A549 (cell line): ENCODE results near the gene SMURF1. TPM values are rescaled to one million over a fixed set of nuclear protein-coding genes. Genes with fewer than 3 reads are reported as not detected.

Experiments
- ATAC-seq, 2 experiments: fragments of 200-7000 bp in 1 of 2; fragments of >200 bp in 1 of 2; cut with Nextera tagmentation in 1 of 2; cut with Tn5 transposase in 1 of 2; 3 replicates each; pipeline versions ENCODE4 v1.8.0 to v1.9.1; 2018 to 2020; ENCODE audit warnings: mild to moderate bottlenecking in 1 of 2, moderate library complexity in 1 of 2
- CTCF ChIA-PET: fragments of 300-600 bp; sonication (Branson Sonifier 250); formaldehyde crosslinking; extraction: SDS; loops from one replicate; lab custom pipeline; 2021; ENCODE audit warnings: antibody characterized with exemption, inconsistent platforms; lab: Yijun Ruan, JAX
- POLR2A ChIA-PET: fragments of 350-600 bp; formaldehyde crosslinking; extraction: SDS; loops from one replicate; lab custom pipeline; 2021; ENCODE audit warnings: antibody characterized with exemption, inconsistent platforms; lab: Yijun Ruan, JAX
- DNase-seq, 2 experiments: peaks; one replicate each; pipeline versions ENCODE4 v3.0.0 to v3.0.0-alpha.2; 2011 to 2016; ENCODE audit warnings: low read depth in 1 of 2, low spot score in 1 of 2
- FAIRE-seq: peaks from 2 replicates; lab custom pipeline; 2011; peaks lifted over from hg19 to GRCh38; lab: Jason Lieb, UNC
- H3K27ac ChIP-seq, 2 experiments: fragments of >200 bp; sonication (Bioruptor Twin); formaldehyde crosslinking; 3 replicates each; pipeline ENCODE4 v1.5.1; 2016 to 2017
- H3K4me1 ChIP-seq: fragments of >200 bp; sonication (Bioruptor Twin); formaldehyde crosslinking; 3 replicates; pipeline ENCODE4 v1.6.1; 2016
- H3K4me2 ChIP-seq: fragments of >200 bp; sonication (Bioruptor Twin); formaldehyde crosslinking; 3 replicates; pipeline ENCODE4 v1.6.1; 2016
- H3K4me3 ChIP-seq: fragments of >200 bp; sonication (Bioruptor Twin); formaldehyde crosslinking; 3 replicates; pipeline ENCODE4 v1.5.1; 2016
- H3K9me3 ChIP-seq: fragments of >200 bp; sonication (Bioruptor Twin); formaldehyde crosslinking; 3 replicates; pipeline ENCODE4 v1.6.1; 2016
- BHLHE40 ChIP-seq: IDR thresholded peaks from 2 replicates; pipeline ENCODE4 v1.6.1; 2012; ENCODE audit warnings: low read depth, low read length, inconsistent platforms
- CBX2 ChIP-seq: fragments of 200-600 bp; sonication (generic); IDR thresholded peaks from 2 replicates; pipeline ENCODE4 v1.6.1; 2016; ENCODE audit warnings: low read depth, mild to moderate bottlenecking, borderline replicate concordance
- CBX8 ChIP-seq: fragments of 200-600 bp; sonication (generic); IDR thresholded peaks from 2 replicates; pipeline ENCODE4 v1.6.1; 2016
- CEBPB ChIP-seq, 2 experiments: fragments of >200 bp in 1 of 2; sonication (Bioruptor Twin) in 1 of 2; formaldehyde crosslinking in 1 of 2; IDR thresholded peaks; 2 replicates each; pipeline ENCODE4 v1.6.1; 2012 to 2016
- CHD4 ChIP-seq: fragments of 200-600 bp; sonication (generic); IDR thresholded peaks from 2 replicates; pipeline ENCODE4 v1.6.1; 2016; ENCODE audit warnings: antibody characterized with exemption, mild to moderate bottlenecking, borderline replicate concordance
- EHF ChIP-seq: fragments of 250-450 bp; sonication (Bioruptor Pico); IDR thresholded peaks from 2 replicates; pipeline ENCODE4 v1.5.0; 2020; ENCODE audit warnings: mild to moderate bottlenecking
- EHMT2 ChIP-seq: fragments of 200-600 bp; sonication (generic); IDR thresholded peaks from 2 replicates; pipeline ENCODE4 v1.6.1; 2016; ENCODE audit warnings: antibody characterized with exemption, low read depth, mild to moderate bottlenecking, moderate library complexity
- EP300 ChIP-seq, 2 experiments: fragments of >200 bp; sonication (Bioruptor Twin); formaldehyde crosslinking; IDR thresholded peaks; 2 replicates in 1 of 2; 3 replicates in 1 of 2; pipeline ENCODE4 v1.6.1; 2016 to 2017
- FOXS1 ChIP-seq: fragments of 250-450 bp; sonication (Bioruptor Pico); IDR thresholded peaks from 2 replicates; pipeline ENCODE4 v1.5.0; 2020; ENCODE audit warnings: mild to moderate bottlenecking, moderate library complexity
- HDAC2 ChIP-seq: fragments of 200-600 bp; sonication (generic); IDR thresholded peaks from 2 replicates; pipeline ENCODE4 v1.6.1; 2016
- HES2 ChIP-seq: fragments of >200 bp; sonication (Bioruptor Twin); formaldehyde crosslinking; IDR thresholded peaks from 2 replicates; pipeline ENCODE4 v1.6.1; 2016
- HOXA7 ChIP-seq: fragments of 250-450 bp; sonication (Bioruptor Pico); IDR thresholded peaks from 2 replicates; pipeline ENCODE4 v1.5.0; 2020; ENCODE audit warnings: mild to moderate bottlenecking, moderate library complexity
- JUN ChIP-seq, 2 experiments: fragments of >200 bp; sonication (Bioruptor Twin); formaldehyde crosslinking; IDR thresholded peaks; 2 replicates in 1 of 2; 3 replicates in 1 of 2; pipeline ENCODE4 v1.6.1; 2016 to 2017
- JUNB ChIP-seq: fragments of >200 bp; sonication (Bioruptor Twin); formaldehyde crosslinking; IDR thresholded peaks from 2 replicates; pipeline ENCODE4 v1.6.1; 2016
- KDM1A ChIP-seq: fragments of 200-600 bp; sonication (generic); IDR thresholded peaks from 2 replicates; pipeline ENCODE4 v1.6.1; 2016; ENCODE audit warnings: low read depth, mild to moderate bottlenecking
- KDM5A ChIP-seq: fragments of 200-600 bp; sonication (generic); IDR thresholded peaks from 2 replicates; pipeline ENCODE4 v1.6.1; 2016; ENCODE audit warnings: antibody characterized with exemption, mild to moderate bottlenecking
- MAFK ChIP-seq: fragments of 450-650 bp; IDR thresholded peaks from 2 replicates; pipeline ENCODE4 v1.6.1; 2014; ENCODE audit not compliant: partially characterized antibody
- NFE2L2 ChIP-seq: fragments of 150-350 bp; conservative IDR thresholded peaks from 2 replicates; pipeline ENCODE4 v1.6.1; 2014; ENCODE audit warnings: low read length
- NPAS2 ChIP-seq: fragments of 250-450 bp; sonication (Bioruptor Pico); IDR thresholded peaks from 2 replicates; pipeline ENCODE4 v1.8.0; 2022; ENCODE audit warnings: mild to moderate bottlenecking, moderate library complexity, borderline replicate concordance
- POLR2A ChIP-seq: IDR thresholded peaks from 2 replicates; pipeline ENCODE4 v1.6.1; 2012; ENCODE audit warnings: mild to moderate bottlenecking, low read length
- RAD21 ChIP-seq, 2 experiments: fragments of >200 bp in 1 of 2; sonication (Bioruptor Twin) in 1 of 2; formaldehyde crosslinking in 1 of 2; IDR thresholded peaks in 1 of 2; conservative IDR thresholded peaks in 1 of 2; 2 replicates in 1 of 2; 3 replicates in 1 of 2; pipeline ENCODE4 v1.6.1; 2012 to 2018; ENCODE audit warnings: inconsistent platforms in 1 of 2
- RARB ChIP-seq: fragments of 250-450 bp; sonication (Bioruptor Pico); IDR thresholded peaks from 2 replicates; pipeline ENCODE4 v1.8.0; 2021; ENCODE audit warnings: mild to moderate bottlenecking, moderate library complexity
- RFX5 ChIP-seq: fragments of 450-650 bp; IDR thresholded peaks from 2 replicates; pipeline ENCODE4 v1.7.1; 2014; ENCODE audit warnings: antibody characterized with exemption, mild to moderate bottlenecking, moderate library complexity
- SREBF2 ChIP-seq: fragments of 450-650 bp; IDR thresholded peaks from 2 replicates; pipeline ENCODE4 v1.6.1; 2014; ENCODE audit warnings: mild to moderate bottlenecking, moderate library complexity
- TFCP2L1 ChIP-seq: fragments of 250-450 bp; sonication (Bioruptor Pico); IDR thresholded peaks from 2 replicates; pipeline ENCODE4 v1.5.0; 2021; ENCODE audit warnings: mild to moderate bottlenecking
- TP53 ChIP-seq: fragments of 250-450 bp; sonication (Bioruptor Pico); IDR thresholded peaks from 2 replicates; pipeline ENCODE4 v1.5.0; 2021; ENCODE audit warnings: mild to moderate bottlenecking, moderate library complexity
- ZNF302 ChIP-seq: fragments of 250-450 bp; sonication (Bioruptor Pico); IDR thresholded peaks from 2 replicates; pipeline ENCODE4 v1.9.0; 2021; ENCODE audit warnings: inconsistent platforms, mild to moderate bottlenecking, moderate library complexity
- WGBS: methylation state at CpG from one replicate; pipeline ENCODE4 v1.1.6; 2017; ENCODE audit errors: missing lambda C conversion rate; 5-methylcytosine and 5-hydroxymethylcytosine counted together
- polyA plus RNA-seq, 4 experiments: library from polyadenylated mRNA; depleted of rRNA in 3 of 4; stranded (reverse); fragments of >200 nt; fragmentation: RNase III in 1 of 4; extraction: RNeasy Plus Mini Kit Qiagen cat#74134 plus additional on column Dnase treatment in 1 of 4; gene quantifications; 2 replicates in 3 of 4; 3 replicates in 1 of 4; pipeline ENCODE4 v1.2.3, GENCODE V29; 2011 to 2017
- TF ChIP-seq, protein P1 (sequence below): fragments of 450-650 bp; IDR thresholded peaks from 2 replicates; pipeline ENCODE4 v1.6.1; 2014; ENCODE audit warnings: antibody characterized with exemption
- TF ChIP-seq, protein P2 (sequence below): fragments of 150-350 bp; IDR thresholded peaks from 2 replicates; pipeline ENCODE4 v1.6.1; 2014; ENCODE audit warnings: low read depth, mild to moderate bottlenecking, low read length
- TF ChIP-seq, protein P3 (sequence below): fragments of 250-450 bp; sonication (Bioruptor Pico); IDR thresholded peaks from 2 replicates; pipeline ENCODE4 v1.5.0; 2021; ENCODE audit warnings: mild to moderate bottlenecking, moderate library complexity, borderline replicate concordance

SMURF1 gene
- polyA plus RNA-seq, 2 of the 4 experiments (the other 2 are of a cell fraction), result 13.8 to 22.1 TPM

- POLR2A ChIA-PET, result no interaction called here
Measured at GRCh38 chr7:99061001-99061776, 82.7 kb downstream of the SMURF1 start.

GRCh38 chr7:99054781-99055180, 89.1 kb downstream of the SMURF1 start:
- ATAC-seq, result no peak
- DNase-seq, result no peak
- H3K4me2 ChIP-seq, result no peak overlapping the region
- 91% methylated on average over 9 of the region's 9 CpGs for WGBS
- no peaks in the 10 kb centered on the region for H3K9me3 ChIP-seq
- H3K27ac ChIP-seq, result no peak overlapping the region
- POLR2A ChIA-PET, result no interaction called here
- TF ChIP-seq JUNB (no peak), CBX8 (no peak), TFCP2L1 (CRISPR knock-in tag) (no peak), EHF (CRISPR knock-in tag) (no peak), NFE2L2 (no peak), HES2 (no peak), RFX5 (no peak), CEBPB (IDR thresholded peaks at IDR 0.05) (no peak), POLR2A (no peak), EHMT2 (no peak), CBX2 (no peak), EP300 (IDR thresholded peaks at IDR 0.05) (no peak), SREBF2 (no peak), KDM1A (no peak), RAD21 (conservative IDR thresholded peaks at IDR 0.05 in 1 of 2, IDR thresholded peaks at IDR 0.05 in 1 of 2) (no peak), BHLHE40 (no peak), HOXA7 (CRISPR knock-in tag) (no peak), HDAC2 (no peak)
- TF ChIP-seq, protein P1, sequence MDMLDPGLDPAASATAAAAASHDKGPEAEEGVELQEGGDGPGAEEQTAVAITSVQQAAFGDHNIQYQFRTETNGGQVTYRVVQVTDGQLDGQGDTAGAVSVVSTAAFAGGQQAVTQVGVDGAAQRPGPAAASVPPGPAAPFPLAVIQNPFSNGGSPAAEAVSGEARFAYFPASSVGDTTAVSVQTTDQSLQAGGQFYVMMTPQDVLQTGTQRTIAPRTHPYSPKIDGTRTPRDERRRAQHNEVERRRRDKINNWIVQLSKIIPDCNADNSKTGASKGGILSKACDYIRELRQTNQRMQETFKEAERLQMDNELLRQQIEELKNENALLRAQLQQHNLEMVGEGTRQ, result no peak
- TF ChIP-seq, protein P2, sequence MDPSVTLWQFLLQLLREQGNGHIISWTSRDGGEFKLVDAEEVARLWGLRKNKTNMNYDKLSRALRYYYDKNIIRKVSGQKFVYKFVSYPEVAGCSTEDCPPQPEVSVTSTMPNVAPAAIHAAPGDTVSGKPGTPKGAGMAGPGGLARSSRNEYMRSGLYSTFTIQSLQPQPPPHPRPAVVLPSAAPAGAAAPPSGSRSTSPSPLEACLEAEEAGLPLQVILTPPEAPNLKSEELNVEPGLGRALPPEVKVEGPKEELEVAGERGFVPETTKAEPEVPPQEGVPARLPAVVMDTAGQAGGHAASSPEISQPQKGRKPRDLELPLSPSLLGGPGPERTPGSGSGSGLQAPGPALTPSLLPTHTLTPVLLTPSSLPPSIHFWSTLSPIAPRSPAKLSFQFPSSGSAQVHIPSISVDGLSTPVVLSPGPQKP, result no peak
- TF ChIP-seq, all 56 proteins: peak for 0
- FAIRE-seq, result no peak
- CTCF ChIA-PET, result interaction anchor here (1.4 to 1.6 kb wide), 2 partner anchors 15 to 258 kb away, joined by 4 read pairs; no protein-coding TSS in a partner anchor
- Histone ChIP-seq H3K4me3 (no peak overlapping the region), H3K4me1 (peaks cover 19% of the 10 kb centered on the region)

More at GRCh38 chr7:99061001-99061776, 82.7 kb downstream of the SMURF1 start:
- no peak for ATAC-seq
- no peaks in the 10 kb centered on the region for H3K9me3 ChIP-seq
- no peak overlapping the region for H3K4me2 ChIP-seq
- 79% methylated on average over 6 of the region's 6 CpGs for WGBS
- H3K27ac ChIP-seq, result no peak overlapping the region
- no peak for DNase-seq
- CTCF ChIA-PET, result interaction anchor here (0.7 to 2.8 kb wide), 6 partner anchors 14 to 305 kb away, joined by 3 to 11 read pairs (median 3); no protein-coding TSS in a partner anchor
- no peak overlapping the region for H3K4me3 ChIP-seq
- no peak for TF ChIP-seq ZNF302 (CRISPR knock-in tag)
- TF ChIP-seq FOXS1 (CRISPR knock-in tag), result no peak
- TF ChIP-seq JUN (IDR thresholded peaks at IDR 0.05), result no peak
- no peak for TF ChIP-seq HES2
- no peak for TF ChIP-seq KDM5A
- no peak for TF ChIP-seq MAFK
- TF ChIP-seq RARB (CRISPR knock-in tag), result no peak
- TF ChIP-seq EHF (CRISPR knock-in tag), result no peak
- no peak for TF ChIP-seq EHMT2
- TF ChIP-seq CHD4, result no peak
- TF ChIP-seq, protein P3, sequence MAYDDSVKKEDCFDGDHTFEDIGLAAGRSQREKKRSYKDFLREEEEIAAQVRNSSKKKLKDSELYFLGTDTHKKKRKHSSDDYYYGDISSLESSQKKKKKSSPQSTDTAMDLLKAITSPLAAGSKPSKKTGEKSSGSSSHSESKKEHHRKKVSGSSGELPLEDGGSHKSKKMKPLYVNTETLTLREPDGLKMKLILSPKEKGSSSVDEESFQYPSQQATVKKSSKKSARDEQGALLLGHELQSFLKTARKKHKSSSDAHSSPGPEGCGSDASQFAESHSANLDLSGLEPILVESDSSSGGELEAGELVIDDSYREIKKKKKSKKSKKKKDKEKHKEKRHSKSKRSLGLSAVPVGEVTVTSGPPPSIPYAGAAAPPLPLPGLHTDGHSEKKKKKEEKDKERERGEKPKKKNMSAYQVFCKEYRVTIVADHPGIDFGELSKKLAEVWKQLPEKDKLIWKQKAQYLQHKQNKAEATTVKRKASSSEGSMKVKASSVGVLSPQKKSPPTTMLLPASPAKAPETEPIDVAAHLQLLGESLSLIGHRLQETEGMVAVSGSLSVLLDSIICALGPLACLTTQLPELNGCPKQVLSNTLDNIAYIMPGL, result no peak
- TF ChIP-seq TP53 (CRISPR knock-in tag), result no peak
- TF ChIP-seq NPAS2 (CRISPR knock-in tag), result no peak
- H3K4me1 ChIP-seq, result no peaks in the 10 kb centered on the region
- FAIRE-seq, result no peak
